Hepatocyte (in vitro differentiated cells): ENCODE data around the gene PCDH7. TPM values are rescaled to one million over a fixed set of nuclear protein-coding genes. Genes with fewer than 3 reads are reported as not detected.

Experiments used
- DNase-seq: peaks from one replicate; pipeline ENCODE4 v3.0.0-alpha.2; 2016; ENCODE audit warnings: low spot score
- H2AFZ ChIP-seq: fragments of 200-600 bp; sonication (generic); 2 replicates; pipeline ENCODE4 v1.6.0; 2016; ENCODE audit warnings: antibody characterized with exemption, mild to moderate bottlenecking
- H3K27ac ChIP-seq: fragments of 200-600 bp; sonication (generic); 2 replicates; pipeline ENCODE4 v1.5.1; 2016; ENCODE audit warnings: mild to moderate bottlenecking
- H3K27me3 ChIP-seq: fragments of 200-600 bp; sonication (generic); 2 replicates; pipeline ENCODE4 v1.6.1; 2016
- H3K36me3 ChIP-seq: fragments of 200-600 bp; sonication (generic); replicated peaks from 2 replicates; pipeline ENCODE4 v1.5.1; 2016; ENCODE audit warnings: low read depth; ENCODE audit not compliant: insufficient read depth
- H3K4me1 ChIP-seq: fragments of 200-600 bp; sonication (generic); 2 replicates; pipeline ENCODE4 v1.5.1; 2016; ENCODE audit warnings: mild to moderate bottlenecking, moderate library complexity; ENCODE audit not compliant: insufficient read depth
- H3K4me2 ChIP-seq: fragments of 200-600 bp; sonication (generic); 2 replicates; pipeline ENCODE4 v1.6.0; 2016
- H3K4me3 ChIP-seq: fragments of 200-600 bp; sonication (generic); 2 replicates; pipeline ENCODE4 v1.5.1; 2016; ENCODE audit warnings: mild to moderate bottlenecking
- H3K79me2 ChIP-seq: fragments of 200-600 bp; sonication (generic); 2 replicates; pipeline ENCODE4 v1.6.0; 2017; ENCODE audit warnings: mild to moderate bottlenecking
- H3K9me2 ChIP-seq: fragments of 200-600 bp; sonication (generic); replicated peaks from 2 replicates; pipeline ENCODE4 v1.6.0; 2017; ENCODE audit warnings: mild to moderate bottlenecking; ENCODE audit not compliant: insufficient read depth
- H3K9me3 ChIP-seq: fragments of 200-600 bp; sonication (generic); 2 replicates; pipeline ENCODE4 v1.5.1; 2016; ENCODE audit warnings: low read depth, mild to moderate bottlenecking
- H4K20me1 ChIP-seq: fragments of 200-600 bp; sonication (generic); 2 replicates; pipeline ENCODE4 v1.6.0; 2016; ENCODE audit warnings: mild to moderate bottlenecking; ENCODE audit not compliant: insufficient read depth, poor library complexity, severe bottlenecking
- CTCF ChIP-seq: fragments of 200-600 bp; sonication (generic); IDR thresholded peaks from 2 replicates; pipeline ENCODE4 v1.5.1; 2016; ENCODE audit warnings: antibody characterized with exemption, mild to moderate bottlenecking; ENCODE audit not compliant: poor library complexity
- EZH2 ChIP-seq: fragments of 200-600 bp; sonication (generic); IDR thresholded peaks from 2 replicates; pipeline ENCODE4 v1.6.1; 2016; ENCODE audit warnings: antibody characterized with exemption, mild to moderate bottlenecking, borderline replicate concordance
- EZH2phosphoT487 ChIP-seq: fragments of 200-600 bp; sonication (generic); IDR thresholded peaks from one replicate; pipeline ENCODE4 v1.6.1; 2018; ENCODE audit warnings: antibody characterized with exemption, mild to moderate bottlenecking, low read depth, moderate library complexity; ENCODE audit not compliant: unreplicated experiment, severe bottlenecking
- WGBS: methylation state at CpG from one replicate; pipeline ENCODE4 v1.1.6; 2016; ENCODE audit warnings: low lambda C conversion rate; ENCODE audit errors: missing lambda C conversion rate; 5-methylcytosine and 5-hydroxymethylcytosine counted together
- polyA plus RNA-seq: library from polyadenylated mRNA; unstranded; fragments of >200 nt; fragmentation: Nextera tagmentation; extraction: Ambion mirVana; gene quantifications from 2 replicates; pipeline ENCODE4 v1.2.1, GENCODE V29; 2016
- total RNA-seq: library from RNA; depleted of rRNA; stranded (reverse); fragments of >200 nt; gene quantifications from 2 replicates; pipeline ENCODE4 v1.2.3, GENCODE V29; 2014

Gene PCDH7
- total and polyA plus RNA-seq, 2 experiments from 2014 or later: 34.0 to 59.9 TPM

GRCh38 chr4:30744957-30745640 lies 24.9 kb downstream of the PCDH7 start:
- 65% methylated on average over 4 of the region's 4 CpGs for WGBS
- Histone ChIP-seq H3K27me3 (no peaks in the 10 kb centered on the region), H4K20me1 (no peaks in the 10 kb centered on the region), H3K9me3 (no peaks in the 10 kb centered on the region), H3K4me1 (no peaks in the 10 kb centered on the region), H3K79me2 (peaks cover 2% of the 10 kb centered on the region), H3K27ac (no peak overlapping the region), H3K4me3 (no peak overlapping the region), H3K36me3 (no peaks in the 10 kb centered on the region), H3K4me2 (no peak overlapping the region), H2AFZ (no peak overlapping the region), H3K9me2 (no peaks in the 10 kb centered on the region)
- TF ChIP-seq EZH2phosphoT487 (no peak), EZH2 (no peak), CTCF (no peak)
- no peak for DNase-seq

GRCh38 chr4:30746735-30747134 lies 26.6 kb downstream of the PCDH7 start:
- Histone ChIP-seq H3K4me3 (no peak overlapping the region), H3K79me2 (peaks cover 2% of the 10 kb centered on the region), H3K27me3 (no peaks in the 10 kb centered on the region), H3K36me3 (no peaks in the 10 kb centered on the region), H3K27ac (no peak overlapping the region), H3K4me1 (no peaks in the 10 kb centered on the region), H4K20me1 (no peaks in the 10 kb centered on the region), H3K9me2 (no peaks in the 10 kb centered on the region), H2AFZ (no peak overlapping the region), H3K4me2 (no peak overlapping the region), H3K9me3 (no peaks in the 10 kb centered on the region)
- TF ChIP-seq EZH2phosphoT487: no peak
- no peak for TF ChIP-seq CTCF
- no peak for TF ChIP-seq EZH2
- WGBS: 0% methylated on average over 1 of the region's 1 CpG
- no peak for DNase-seq

- no peaks in the 10 kb centered on the region for H3K36me3 ChIP-seq
- 53% methylated on average over 3 of the region's 3 CpGs for WGBS
- no peaks in the 10 kb centered on the region for H3K9me2 ChIP-seq
- peak; percentile 22 for DNase-seq
- H3K27ac ChIP-seq: peak overlapping the region; percentile 64
- no peaks in the 10 kb centered on the region for H4K20me1 ChIP-seq
- peaks cover 19% of the 10 kb centered on the region for H3K4me1 ChIP-seq
- no peak overlapping the region for H3K4me2 ChIP-seq
- H2AFZ ChIP-seq: no peak overlapping the region
- no peaks in the 10 kb centered on the region for H3K9me3 ChIP-seq
- peaks cover 9% of the 10 kb centered on the region for H3K79me2 ChIP-seq
- TF ChIP-seq CTCF (no peak), EZH2 (no peak)
- no peaks in the 10 kb centered on the region for H3K27me3 ChIP-seq
- H3K4me3 ChIP-seq: no peak overlapping the region
These were observed 33.1 kb downstream of the PCDH7 start for GRCh38 chr4:30753316-30753715.

- Histone ChIP-seq H3K36me3 (no peaks in the 10 kb centered on the region), H3K79me2 (peaks cover 9% of the 10 kb centered on the region), H3K9me3 (no peaks in the 10 kb centered on the region), H3K4me2 (no peak overlapping the region), H4K20me1 (no peaks in the 10 kb centered on the region), H3K27ac (peak overlapping the region; percentile 15), H3K27me3 (no peaks in the 10 kb centered on the region), H3K4me1 (peaks cover 19% of the 10 kb centered on the region), H2AFZ (no peak overlapping the region), H3K4me3 (no peak overlapping the region), H3K9me2 (no peaks in the 10 kb centered on the region)
- 91% methylated on average over 3 of the region's 3 CpGs for WGBS
- no peak for TF ChIP-seq EZH2phosphoT487
- TF ChIP-seq CTCF: no peak
- TF ChIP-seq EZH2: no peak
- peak; percentile 14 for DNase-seq
These were observed 33.9 kb downstream of the PCDH7 start for GRCh38 chr4:30754021-30754420.
